RWPE2 (cell line): ENCODE data around the gene TSC22D4.

ENCODE experiments used
- ATAC-seq: fragments of 200-7000 bp; cut with Tn5 transposase; 3 replicates; pipeline ENCODE4 v1.9.1; 2021; ENCODE audit warnings: low read depth
- DNase-seq: peaks from one replicate; pipeline ENCODE4 v3.0.0-alpha.2; 2020; ENCODE audit warnings: low spot score
- H3K27ac ChIP-seq: fragments of 450-650 bp; 2 replicates; pipeline ENCODE4 v1.5.1; 2017; ENCODE audit warnings: mild to moderate bottlenecking; ENCODE audit not compliant: poor library complexity, severe bottlenecking
- H3K27me3 ChIP-seq: fragments of 250-450 bp; sonication (Bioruptor Pico); 2 replicates; pipeline ENCODE4 v1.5.1; 2021; ENCODE audit warnings: mild to moderate bottlenecking, moderate library complexity; ENCODE audit not compliant: insufficient read depth, poor library complexity, severe bottlenecking
- H3K36me3 ChIP-seq: fragments of 250-450 bp; sonication (Bioruptor Pico); 2 replicates; pipeline ENCODE4 v1.5.1; 2020; ENCODE audit warnings: low read depth, mild to moderate bottlenecking, moderate library complexity
- H3K4me1 ChIP-seq: fragments of 250-450 bp; sonication (Bioruptor Pico); 2 replicates; pipeline ENCODE4 v1.5.1; 2021; ENCODE audit warnings: mild to moderate bottlenecking, moderate library complexity; ENCODE audit not compliant: insufficient read depth, poor library complexity, severe bottlenecking
- H3K4me3 ChIP-seq: fragments of 250-450 bp; sonication (Bioruptor Pico); 2 replicates; pipeline ENCODE4 v1.5.1; 2021; ENCODE audit warnings: mild to moderate bottlenecking, moderate library complexity; ENCODE audit not compliant: severe bottlenecking
- H3K9me3 ChIP-seq: fragments of 250-450 bp; sonication (Bioruptor Pico); 2 replicates; pipeline ENCODE4 v1.5.1; 2021; ENCODE audit warnings: mild to moderate bottlenecking, moderate library complexity; ENCODE audit not compliant: severe bottlenecking
- CTCF ChIP-seq: fragments of 450-650 bp; IDR thresholded peaks from one replicate; pipeline ENCODE4 v1.5.1; 2017; ENCODE audit warnings: mild to moderate bottlenecking, moderate library complexity; ENCODE audit not compliant: poor library complexity, severe bottlenecking

TSC22D4 gene

DNA sequence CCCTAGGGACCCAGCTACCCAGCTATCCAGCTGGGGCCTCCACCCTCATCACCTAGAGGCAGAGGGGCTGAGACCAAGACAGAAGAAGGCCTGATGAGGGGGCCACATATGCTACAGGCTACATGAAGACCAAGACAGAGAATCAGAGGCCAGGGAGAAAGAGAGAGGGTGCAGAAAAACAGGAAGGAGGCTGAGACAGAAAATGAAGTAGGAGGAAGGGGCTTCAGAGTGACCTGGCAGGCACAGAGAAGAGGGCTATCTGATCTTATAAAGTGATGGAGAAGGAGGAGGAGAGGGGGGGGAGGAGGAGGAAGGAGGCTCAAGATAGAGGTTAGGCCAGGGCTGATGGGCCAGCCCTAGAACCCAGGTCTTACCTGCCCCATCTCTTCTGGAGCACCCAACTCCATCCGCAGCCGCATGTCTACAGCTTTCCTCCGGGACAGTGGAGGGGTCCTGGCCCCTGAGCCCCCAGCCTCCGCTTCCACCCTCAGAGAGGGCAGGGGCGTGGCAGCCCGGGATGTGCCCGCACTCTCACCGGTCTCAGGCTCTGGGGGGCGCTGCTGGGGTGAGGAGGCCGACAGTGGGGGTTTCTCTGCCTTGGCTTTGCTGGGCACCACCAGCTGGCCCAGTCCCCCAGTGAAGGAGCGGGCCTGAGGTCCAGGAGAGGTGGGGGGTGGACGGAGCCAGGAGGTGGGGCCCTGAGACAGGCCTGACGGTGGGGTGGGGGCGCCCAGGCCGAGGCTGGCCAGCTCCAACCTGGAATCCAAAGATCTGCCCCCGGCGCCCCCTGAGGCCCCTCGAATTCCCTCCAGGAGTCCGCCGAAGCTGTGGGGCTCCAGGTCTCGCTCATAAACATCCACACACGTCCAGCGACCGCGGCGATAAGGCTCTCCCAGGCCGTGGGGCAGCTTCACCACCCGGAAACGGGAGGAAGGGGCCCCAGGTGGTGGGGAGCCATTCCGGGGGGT is 1.8 kb downstream of the TSC22D4 start:
- Histone ChIP-seq H3K4me3 (peak overlapping the region; percentile 84), H3K36me3 (peaks cover 16% of the 10 kb centered on the region), H3K4me1 (no peaks in the 10 kb centered on the region), H3K9me3 (no peaks in the 10 kb centered on the region), H3K27me3 (no peaks in the 10 kb centered on the region), H3K27ac (peak overlapping the region; percentile 64)
- no peak for DNase-seq
- no peak for ATAC-seq
- peak; percentile 37 for TF ChIP-seq CTCF

GRCh38 chr7:100476101-100476780 is 2.8 kb downstream of the TSC22D4 start:
- no peak overlapping the region for H3K27ac ChIP-seq
- no peaks in the 10 kb centered on the region for H3K27me3 ChIP-seq
- H3K4me1 ChIP-seq = no peaks in the 10 kb centered on the region
- ATAC-seq (no peak), DNase-seq (no peak)
- peaks cover 16% of the 10 kb centered on the region for H3K36me3 ChIP-seq
- TF ChIP-seq CTCF = no peak
- no peak overlapping the region for H3K4me3 ChIP-seq
- H3K9me3 ChIP-seq = no peaks in the 10 kb centered on the region

GRCh38 chr7:100475549-100475948 is 3.5 kb downstream of the TSC22D4 start:
- no peak for DNase-seq
- no peak overlapping the region for H3K27ac ChIP-seq
- no peaks in the 10 kb centered on the region for H3K9me3 ChIP-seq
- ATAC-seq = no peak
- H3K4me1 ChIP-seq = no peaks in the 10 kb centered on the region
- TF ChIP-seq CTCF = no peak
- no peak overlapping the region for H3K4me3 ChIP-seq
- no peaks in the 10 kb centered on the region for H3K27me3 ChIP-seq
- peaks cover 17% of the 10 kb centered on the region for H3K36me3 ChIP-seq

DNA sequence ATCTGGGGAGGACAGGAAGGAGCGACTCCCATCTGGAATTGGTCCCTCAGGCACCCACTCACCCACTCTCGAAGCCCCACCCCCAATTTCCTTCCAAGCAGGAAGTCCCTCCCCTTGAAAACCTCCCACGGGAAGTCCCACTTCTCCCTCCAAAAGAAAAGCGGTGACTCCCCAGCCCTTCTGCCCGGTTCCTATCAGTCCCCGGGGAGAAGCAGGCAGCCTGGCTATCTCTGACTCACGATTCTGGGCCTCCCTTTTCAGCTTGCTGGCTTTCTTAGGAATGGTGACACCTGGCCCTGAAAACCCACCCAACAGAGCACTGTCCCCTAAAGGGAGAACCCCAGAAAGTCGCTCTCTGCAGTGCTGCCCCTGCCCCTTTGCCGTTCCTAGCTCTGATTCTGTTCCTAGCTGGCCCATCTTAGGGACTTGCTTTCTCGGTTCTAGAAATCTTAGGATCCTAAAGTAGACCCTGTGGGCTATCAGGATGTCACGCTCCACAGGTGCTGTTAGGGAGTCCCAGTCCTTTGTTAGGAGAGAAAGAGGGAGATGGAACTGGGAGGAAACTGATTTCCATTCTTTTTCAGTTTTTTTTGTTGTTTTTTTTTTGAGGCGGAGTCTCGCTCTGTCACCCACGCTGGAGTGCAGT is 6.0 kb downstream of the TSC22D4 start:
- no peaks in the 10 kb centered on the region for H3K27me3 ChIP-seq
- H3K27ac ChIP-seq = peak overlapping the region; percentile 19
- DNase-seq (no peak), ATAC-seq (no peak)
- H3K36me3 ChIP-seq = peaks cover 22% of the 10 kb centered on the region
- no peaks in the 10 kb centered on the region for H3K9me3 ChIP-seq
- no peaks in the 10 kb centered on the region for H3K4me1 ChIP-seq
- no peak for TF ChIP-seq CTCF
- H3K4me3 ChIP-seq = no peak overlapping the region
